GM19193 (cell line): ENCODE results near the gene HS2ST1.

ENCODE experiments used
- POLR2A ChIP-seq: IDR thresholded peaks from 4 replicates; pipeline ENCODE4 v1.6.1; 2011; ENCODE audit not compliant: insufficient read depth, insufficient read length; ENCODE audit errors: extremely low read depth

Gene HS2ST1

DNA sequence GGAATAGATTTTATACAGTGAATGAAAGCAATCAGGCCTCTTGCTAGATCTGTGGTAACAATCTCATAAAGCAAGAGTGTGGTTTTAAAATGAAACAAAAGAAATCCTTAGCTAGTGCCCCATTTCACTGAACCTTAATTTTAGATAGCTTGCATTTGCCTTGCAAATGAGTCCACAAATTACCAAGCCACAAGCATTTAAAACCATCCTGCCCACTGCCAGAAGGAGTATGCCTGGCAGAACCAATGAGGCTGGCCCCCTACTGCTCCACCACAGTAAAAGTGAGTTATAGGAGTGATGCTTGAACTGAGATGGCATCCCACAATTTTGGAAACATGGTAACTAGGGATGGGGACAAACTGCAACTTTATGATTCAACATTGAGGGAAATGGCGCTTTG, 207.8 kb downstream of the HS2ST1 start:
- TF ChIP-seq POLR2A: no peak

- TF ChIP-seq POLR2A: no peak
These were observed 209.2 kb downstream of the HS2ST1 start for GRCh38 chr1:87123610-87124009.

DNA sequence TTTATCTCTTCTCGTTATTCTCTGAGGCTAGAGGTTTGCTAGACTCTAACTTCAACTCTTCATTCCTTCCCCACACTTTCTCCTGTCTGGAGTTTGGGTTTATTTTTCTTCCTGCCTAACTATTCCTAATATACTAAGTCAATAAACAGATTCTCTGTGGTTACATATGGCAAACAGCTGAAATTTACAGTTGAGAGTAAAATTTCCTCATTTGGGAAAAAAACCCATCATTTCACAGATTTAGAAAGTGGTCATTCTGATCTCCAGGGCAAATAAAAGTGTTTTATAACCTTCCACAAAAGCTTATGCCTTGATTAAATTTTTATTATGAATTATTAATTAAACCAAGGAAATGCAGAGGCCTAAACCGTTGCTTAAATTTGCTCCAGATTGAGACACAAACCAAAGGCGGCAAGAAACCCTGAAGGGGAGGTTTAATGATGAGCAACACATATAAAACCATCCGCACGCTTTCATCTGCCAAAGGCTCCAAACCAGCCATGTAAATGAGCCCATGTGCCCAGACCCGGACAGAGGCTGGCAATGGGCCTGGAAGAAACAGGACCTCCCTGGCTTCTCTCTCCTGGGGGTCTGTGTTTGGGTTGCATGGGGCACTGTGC, 212.6 kb downstream of the HS2ST1 start:
- TF ChIP-seq POLR2A: no peak

DNA sequence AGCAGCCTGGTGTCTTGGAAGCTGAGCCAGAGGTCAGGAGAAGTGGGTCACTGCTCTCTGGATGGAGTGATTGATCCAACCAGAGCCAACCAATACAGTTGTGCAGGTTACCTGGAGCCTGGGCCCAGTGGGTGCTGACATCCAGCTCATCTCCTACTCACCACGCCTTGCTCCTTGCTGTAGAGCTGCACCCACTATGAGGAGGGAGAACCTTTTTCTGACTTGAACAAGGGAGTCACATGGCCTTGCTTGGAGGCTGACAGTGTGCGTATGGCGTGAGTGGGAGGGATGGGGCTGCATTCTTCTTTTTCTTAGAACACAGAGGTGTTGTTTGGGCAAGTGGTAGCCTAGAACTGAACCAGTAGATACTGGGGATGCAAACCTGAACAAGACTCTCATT, 213.1 kb downstream of the HS2ST1 start:
- TF ChIP-seq POLR2A: no peak

- TF ChIP-seq POLR2A: no peak
These were observed 214.6 kb downstream of the HS2ST1 start for GRCh38 chr1:87129038-87129437.

GRCh38 chr1:87129606-87130005, 215.2 kb downstream of the HS2ST1 start:
- no peak for TF ChIP-seq POLR2A

DNA sequence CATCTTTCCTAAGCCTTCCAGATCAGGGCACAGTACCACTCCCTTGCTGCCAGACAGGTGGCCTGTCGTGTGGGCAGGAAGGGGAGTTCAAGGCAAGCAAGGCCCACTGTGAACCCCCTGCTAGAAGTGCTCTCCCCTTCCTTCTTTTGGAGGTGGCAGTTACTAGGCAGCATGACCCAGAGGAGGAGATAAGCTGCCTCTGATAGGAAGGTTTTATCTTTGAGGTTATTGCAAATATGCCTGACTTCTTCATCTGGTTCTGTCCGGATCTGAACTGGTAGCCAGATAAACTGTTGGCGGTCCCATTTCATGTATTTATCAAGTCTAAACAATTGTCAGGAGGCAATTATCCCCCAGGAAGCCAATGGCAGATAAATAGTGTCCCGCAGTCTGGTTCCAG, 216.0 kb downstream of the HS2ST1 start:
- TF ChIP-seq POLR2A: no peak

GRCh38 chr1:87131809-87132283, 217.4 kb downstream of the HS2ST1 start:
- no peak for TF ChIP-seq POLR2A

- TF ChIP-seq POLR2A: no peak
These were observed 217.9 kb downstream of the HS2ST1 start for GRCh38 chr1:87132284-87132870.

GRCh38 chr1:87134061-87134460, 219.6 kb downstream of the HS2ST1 start:
- TF ChIP-seq POLR2A: no peak

DNA sequence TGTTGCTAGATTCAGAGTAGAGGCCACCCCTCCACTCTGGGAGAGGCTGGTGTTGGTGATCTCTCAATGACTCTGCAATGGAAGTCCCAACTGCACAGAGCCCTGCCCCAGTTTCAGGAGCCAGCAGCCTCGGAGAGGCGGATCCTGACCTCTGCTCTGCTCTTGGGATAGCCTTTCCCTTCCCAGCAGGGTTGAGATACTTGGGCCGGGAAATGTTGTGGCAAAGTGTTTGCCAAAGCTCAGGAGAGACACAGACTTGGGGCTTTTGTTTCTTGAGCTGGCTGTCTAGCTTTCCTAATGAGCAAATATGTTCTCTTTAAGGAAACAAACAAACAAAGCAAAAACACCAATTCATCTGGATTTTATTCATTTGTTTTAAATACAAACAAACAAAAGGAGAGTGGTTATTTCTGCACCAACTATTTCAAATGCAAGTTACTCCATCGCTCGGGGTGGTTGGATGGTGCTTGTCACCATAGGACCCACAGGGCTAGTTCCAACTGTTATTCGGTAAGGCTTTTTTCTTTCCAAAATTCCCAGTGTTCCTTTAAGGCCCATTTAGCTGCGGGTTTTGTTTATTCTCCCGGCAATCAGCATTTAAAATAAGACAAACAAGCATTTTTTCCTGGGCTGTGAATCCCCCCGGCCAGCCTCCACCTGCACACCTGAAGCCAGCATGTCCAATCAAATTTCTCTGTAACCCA, 220.3 kb downstream of the HS2ST1 start:
- no peak for TF ChIP-seq POLR2A

DNA sequence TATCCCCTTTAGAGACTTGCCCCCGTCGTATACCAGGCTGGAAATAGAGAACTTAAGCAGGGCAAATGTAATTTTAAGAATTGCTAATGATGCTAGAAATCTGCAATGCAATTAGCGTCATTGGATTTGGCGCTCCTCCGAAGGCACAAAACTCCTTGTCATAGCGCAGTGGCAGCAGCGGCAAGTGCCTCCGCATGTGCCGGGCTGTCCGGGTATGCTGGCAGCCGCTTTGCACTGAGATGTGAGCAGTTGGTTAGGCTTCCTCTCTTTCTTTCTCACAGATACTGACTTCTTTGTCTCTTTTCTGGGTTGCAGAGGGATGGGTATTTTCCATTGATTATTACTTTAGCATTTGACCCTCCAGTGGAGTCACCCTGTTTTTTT, 220.9 kb downstream of the HS2ST1 start:
- no peak for TF ChIP-seq POLR2A

DNA sequence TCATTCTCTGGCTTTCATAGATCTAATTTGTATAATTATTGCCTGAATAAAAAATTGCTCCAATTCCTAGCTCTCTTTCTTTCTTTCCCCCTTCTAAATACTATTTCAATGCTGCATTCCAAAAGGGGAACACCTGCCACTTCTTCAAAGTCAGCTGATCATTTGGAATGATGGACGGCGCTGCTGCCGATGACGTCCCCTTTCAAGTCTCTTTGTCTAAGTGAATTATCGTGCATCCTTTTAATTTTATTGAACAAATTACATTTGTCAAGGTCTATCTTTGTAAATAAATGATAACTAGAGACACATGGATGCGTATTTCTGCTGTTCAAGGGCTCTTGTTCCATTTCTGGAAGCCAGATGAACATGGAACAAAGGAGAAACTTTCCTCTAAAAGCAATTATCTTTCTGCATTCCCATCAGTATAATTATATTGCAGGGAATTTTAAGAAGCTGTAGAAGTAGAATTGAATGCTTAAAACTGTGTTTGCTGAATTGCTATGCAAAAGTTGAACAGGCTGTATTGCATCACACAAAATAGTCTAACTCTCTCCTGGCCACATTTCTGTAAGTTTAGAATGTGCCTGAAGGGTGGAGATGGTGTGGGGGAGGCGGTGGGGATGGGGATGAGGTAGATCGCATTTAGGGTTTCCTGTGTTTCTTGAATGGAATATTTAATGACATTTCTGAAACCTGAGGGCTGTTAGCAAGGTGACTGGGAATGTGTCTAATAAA, 222.3 kb downstream of the HS2ST1 start:
- TF ChIP-seq POLR2A: no peak

GRCh38 chr1:87137342-87137739, 222.9 kb downstream of the HS2ST1 start:
- TF ChIP-seq POLR2A: no peak

- no peak for TF ChIP-seq POLR2A
These were observed 226.6 kb downstream of the HS2ST1 start for GRCh38 chr1:87140831-87141540.
